ENCODE data around the gene DEPDC5. TPM values are rescaled to one million over a fixed set of nuclear protein-coding genes. Genes with fewer than 3 reads are reported as not detected.

Gene DEPDC5
- total and polyA plus RNA-seq, 9 of the 15 experiments (the other 6 are each of a cell fraction or from before 2014, with no cell fraction given), result 2.3 to 12.3 (median 10.7) TPM

DNA sequence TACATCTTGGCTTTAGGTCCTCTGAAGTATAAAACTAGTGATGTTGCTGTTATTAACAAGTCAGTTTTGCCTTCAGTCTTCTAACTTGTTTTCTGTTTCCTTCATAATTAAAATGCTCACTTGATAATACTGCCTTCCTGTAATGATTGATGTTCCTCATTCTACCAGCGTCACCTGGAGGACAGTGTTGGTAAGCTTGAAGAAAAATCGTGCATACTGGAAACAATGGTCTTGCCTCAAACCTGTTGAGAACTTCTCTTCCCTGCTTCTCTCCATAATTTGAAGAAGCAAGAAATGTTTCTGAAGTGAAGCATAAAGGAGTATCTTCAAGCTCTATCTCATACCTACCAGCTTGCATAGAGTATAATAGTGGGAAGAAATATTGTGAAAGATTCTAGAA lies 193.5 kb downstream of the DEPDC5 start:
- no TSS peak for BruUV-seq (replicated peaks)
- DNase-seq (ENCODE audit: extremely low read depth in 1 of 4, low spot score in 3 of 4), result peak in 1 of 4 experiments; percentile 67
- Histone ChIP-seq H2AFZ (ENCODE audit: low read depth, low read length) (no peak overlapping the region), H3K27me3 (ENCODE audit: control insufficient read depth in 2 of 2, insufficient read depth in 2 of 2, low read length in 2 of 2) (no peaks in the 10 kb centered on the region), H3K4me1 (replicated peaks in 1 of 2; ENCODE audit: control insufficient read depth in 2 of 2, insufficient read depth in 2 of 2, low read length in 2 of 2) (peaks cover 18 to 32% of the 10 kb centered on the region in 2 experiments), H3K9me3 (replicated peaks; ENCODE audit: control insufficient read depth, insufficient read depth, low read depth, low read length) (no peaks in the 10 kb centered on the region), H3K36me3 (ENCODE audit: control insufficient read depth, insufficient read depth, low read length) (peaks cover 66% of the 10 kb centered on the region), H3K9ac (ENCODE audit: insufficient read depth in 1 of 2, low read depth in 2 of 2, low read length in 2 of 2) (peak overlapping the region in 1 of 2 experiments; percentile 96; a peak in 3 of 4 replicates), H3K4me3 (peak overlapping the region; percentile 96; the same call in 1 of the 2 replicates), H4K20me1 (replicated peaks; ENCODE audit: control insufficient read depth, insufficient read depth, low read length) (peaks cover 20% of the 10 kb centered on the region; the same call in 1 of the 2 replicates), H3K79me2 (ENCODE audit: control insufficient read depth, insufficient read depth, low read length) (peaks cover 79% of the 10 kb centered on the region), H3K9me1 (ENCODE audit: control insufficient read depth, insufficient read depth, low read length) (peaks cover 10% of the 10 kb centered on the region), H3K4me2 (ENCODE audit: insufficient read depth, low read length) (peak overlapping the region; percentile 96), H3K27ac (ENCODE audit: extremely low read depth, low read depth, low read length) (peak overlapping the region; percentile 98; the same call in 2 of the 3 replicates)
- 0% methylated on average over 2 of the region's 2 CpGs for WGBS (ENCODE audit: insufficient coverage, low coverage, missing lambda C conversion rate)
- ChIA-PET POLR2A (interaction anchor here (1.4 to 2.1 kb wide), 2 partner anchors 11 to 71 kb away, joined by 5 to 7 read pairs; no protein-coding TSS in a partner anchor), CTCF (ENCODE audit: low intra/inter-chr PET ratio) (interaction anchor here (0.8 to 2.3 kb wide), 3 partner anchors 75 to 282 kb away, joined by 3 to 9 read pairs (median 5); no protein-coding TSS in a partner anchor)
- in situ Hi-C loops (cut with MboI) (loop anchor here (5.0 kb wide), 1 partner anchor 75 kb away; no protein-coding TSS in a partner anchor), intact Hi-C loops (cut with micrococcal nuclease) (loop anchor here (1.0 to 5.0 kb wide), 2 partner anchors 75 to 195 kb away; partner anchors contain the start of genes DEPDC5 and PRR14L)
- ATAC-seq, result peak; percentile 27; the same call in 2 of the 3 replicates
- FAIRE-seq, result peak; percentile 69
- TF ChIP-seq, protein P1, sequence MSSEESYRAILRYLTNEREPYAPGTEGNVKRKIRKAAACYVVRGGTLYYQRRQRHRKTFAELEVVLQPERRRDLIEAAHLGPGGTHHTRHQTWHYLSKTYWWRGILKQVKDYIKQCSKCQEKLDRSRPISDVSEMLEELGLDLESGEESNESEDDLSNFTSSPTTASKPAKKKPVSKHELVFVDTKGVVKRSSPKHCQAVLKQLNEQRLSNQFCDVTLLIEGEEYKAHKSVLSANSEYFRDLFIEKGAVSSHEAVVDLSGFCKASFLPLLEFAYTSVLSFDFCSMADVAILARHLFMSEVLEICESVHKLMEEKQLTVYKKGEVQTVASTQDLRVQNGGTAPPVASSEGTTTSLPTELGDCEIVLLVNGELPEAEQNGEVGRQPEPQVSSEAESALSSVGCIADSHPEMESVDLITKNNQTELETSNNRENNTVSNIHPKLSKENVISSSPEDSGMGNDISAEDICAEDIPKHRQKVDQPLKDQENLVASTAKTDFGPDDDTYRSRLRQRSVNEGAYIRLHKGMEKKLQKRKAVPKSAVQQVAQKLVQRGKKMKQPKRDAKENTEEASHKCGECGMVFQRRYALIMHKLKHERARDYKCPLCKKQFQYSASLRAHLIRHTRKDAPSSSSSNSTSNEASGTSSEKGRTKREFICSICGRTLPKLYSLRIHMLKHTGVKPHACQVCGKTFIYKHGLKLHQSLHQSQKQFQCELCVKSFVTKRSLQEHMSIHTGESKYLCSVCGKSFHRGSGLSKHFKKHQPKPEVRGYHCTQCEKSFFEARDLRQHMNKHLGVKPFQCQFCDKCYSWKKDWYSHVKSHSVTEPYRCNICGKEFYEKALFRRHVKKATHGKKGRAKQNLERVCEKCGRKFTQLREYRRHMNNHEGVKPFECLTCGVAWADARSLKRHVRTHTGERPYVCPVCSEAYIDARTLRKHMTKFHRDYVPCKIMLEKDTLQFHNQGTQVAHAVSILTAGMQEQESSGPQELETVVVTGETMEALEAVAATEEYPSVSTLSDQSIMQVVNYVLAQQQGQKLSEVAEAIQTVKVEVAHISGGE (CRISPR knock-in tag; IDR thresholded peaks at IDR 0.05), result no peak
- TF ChIP-seq SOX6 (IDR thresholded peaks at IDR 0.05) (peak; percentile 27; the same call in 1 of the 2 replicates), ZNF445 (CRISPR knock-in tag; IDR thresholded peaks at IDR 0.05; ENCODE audit: low read depth) (no peak), MEIS2 (IDR thresholded peaks at IDR 0.05; ENCODE audit: partially characterized antibody) (peak; percentile 77), NCOR1 (IDR thresholded peaks at IDR 0.05) (0 out of 2 replicates have a peak, but pooled peaks have one; percentile 8)
- TF ChIP-seq, protein P2, sequence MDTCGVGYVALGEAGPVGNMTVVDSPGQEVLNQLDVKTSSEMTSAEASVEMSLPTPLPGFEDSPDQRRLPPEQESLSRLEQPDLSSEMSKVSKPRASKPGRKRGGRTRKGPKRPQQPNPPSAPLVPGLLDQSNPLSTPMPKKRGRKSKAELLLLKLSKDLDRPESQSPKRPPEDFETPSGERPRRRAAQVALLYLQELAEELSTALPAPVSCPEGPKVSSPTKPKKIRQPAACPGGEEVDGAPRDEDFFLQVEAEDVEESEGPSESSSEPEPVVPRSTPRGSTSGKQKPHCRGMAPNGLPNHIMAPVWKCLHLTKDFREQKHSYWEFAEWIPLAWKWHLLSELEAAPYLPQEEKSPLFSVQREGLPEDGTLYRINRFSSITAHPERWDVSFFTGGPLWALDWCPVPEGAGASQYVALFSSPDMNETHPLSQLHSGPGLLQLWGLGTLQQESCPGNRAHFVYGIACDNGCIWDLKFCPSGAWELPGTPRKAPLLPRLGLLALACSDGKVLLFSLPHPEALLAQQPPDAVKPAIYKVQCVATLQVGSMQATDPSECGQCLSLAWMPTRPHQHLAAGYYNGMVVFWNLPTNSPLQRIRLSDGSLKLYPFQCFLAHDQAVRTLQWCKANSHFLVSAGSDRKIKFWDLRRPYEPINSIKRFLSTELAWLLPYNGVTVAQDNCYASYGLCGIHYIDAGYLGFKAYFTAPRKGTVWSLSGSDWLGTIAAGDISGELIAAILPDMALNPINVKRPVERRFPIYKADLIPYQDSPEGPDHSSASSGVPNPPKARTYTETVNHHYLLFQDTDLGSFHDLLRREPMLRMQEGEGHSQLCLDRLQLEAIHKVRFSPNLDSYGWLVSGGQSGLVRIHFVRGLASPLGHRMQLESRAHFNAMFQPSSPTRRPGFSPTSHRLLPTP (IDR thresholded peaks at IDR 0.05; ENCODE audit: borderline replicate concordance, extremely low read depth, insufficient read length), result no peak
- TF ChIP-seq, protein P3, sequence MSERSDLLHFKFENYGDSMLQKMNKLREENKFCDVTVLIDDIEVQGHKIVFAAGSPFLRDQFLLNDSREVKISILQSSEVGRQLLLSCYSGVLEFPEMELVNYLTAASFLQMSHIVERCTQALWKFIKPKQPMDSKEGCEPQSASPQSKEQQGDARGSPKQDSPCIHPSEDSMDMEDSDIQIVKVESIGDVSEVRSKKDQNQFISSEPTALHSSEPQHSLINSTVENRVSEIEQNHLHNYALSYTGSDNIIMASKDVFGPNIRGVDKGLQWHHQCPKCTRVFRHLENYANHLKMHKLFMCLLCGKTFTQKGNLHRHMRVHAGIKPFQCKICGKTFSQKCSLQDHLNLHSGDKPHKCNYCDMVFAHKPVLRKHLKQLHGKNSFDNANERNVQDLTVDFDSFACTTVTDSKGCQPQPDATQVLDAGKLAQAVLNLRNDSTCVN (CRISPR knock-in tag; IDR thresholded peaks at IDR 0.05), result no peak
- TF ChIP-seq, protein P4, sequence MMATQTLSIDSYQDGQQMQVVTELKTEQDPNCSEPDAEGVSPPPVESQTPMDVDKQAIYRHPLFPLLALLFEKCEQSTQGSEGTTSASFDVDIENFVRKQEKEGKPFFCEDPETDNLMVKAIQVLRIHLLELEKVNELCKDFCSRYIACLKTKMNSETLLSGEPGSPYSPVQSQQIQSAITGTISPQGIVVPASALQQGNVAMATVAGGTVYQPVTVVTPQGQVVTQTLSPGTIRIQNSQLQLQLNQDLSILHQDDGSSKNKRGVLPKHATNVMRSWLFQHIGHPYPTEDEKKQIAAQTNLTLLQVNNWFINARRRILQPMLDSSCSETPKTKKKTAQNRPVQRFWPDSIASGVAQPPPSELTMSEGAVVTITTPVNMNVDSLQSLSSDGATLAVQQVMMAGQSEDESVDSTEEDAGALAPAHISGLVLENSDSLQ (IDR thresholded peaks at IDR 0.05), result peak; percentile 74

Data from K562 (cell line).